HG02798 (cell line): ENCODE measurements around the gene ADGRE3.
"Not testable (repeated sequence)": the region's sequence is repeated elsewhere in the genome, so short reads cannot be mapped to it uniquely, and the experiment has no call there.

Experiments
- ATAC-seq: cut with Tn5 transposase; IDR thresholded peaks from one replicate; pipeline ENCODE4 v1.9.1; 2021; ENCODE audit warnings: mild to moderate bottlenecking; ENCODE audit not compliant: unreplicated experiment, poor library complexity

The ADGRE3 gene

DNA sequence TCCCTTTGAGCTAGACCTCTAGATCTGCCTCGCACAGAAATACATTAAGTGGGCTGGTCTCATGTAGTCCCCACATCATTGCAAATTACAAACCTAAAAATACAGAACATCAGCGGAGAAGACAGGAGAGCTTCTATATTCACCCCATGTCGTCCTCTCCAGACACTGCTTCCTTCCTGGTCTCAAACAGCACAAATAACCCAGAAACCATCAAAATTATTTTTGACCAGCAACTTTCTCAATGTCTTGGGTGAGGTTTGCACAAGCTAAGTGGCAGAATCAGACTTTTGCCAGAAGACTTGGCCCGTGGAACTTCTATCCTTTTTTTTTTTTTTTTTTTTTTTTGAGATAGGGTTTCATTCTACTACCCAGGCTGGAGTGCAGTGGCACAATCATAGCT is 63.6 kb downstream of the ADGRE3 start:
- no peak for ATAC-seq

DNA sequence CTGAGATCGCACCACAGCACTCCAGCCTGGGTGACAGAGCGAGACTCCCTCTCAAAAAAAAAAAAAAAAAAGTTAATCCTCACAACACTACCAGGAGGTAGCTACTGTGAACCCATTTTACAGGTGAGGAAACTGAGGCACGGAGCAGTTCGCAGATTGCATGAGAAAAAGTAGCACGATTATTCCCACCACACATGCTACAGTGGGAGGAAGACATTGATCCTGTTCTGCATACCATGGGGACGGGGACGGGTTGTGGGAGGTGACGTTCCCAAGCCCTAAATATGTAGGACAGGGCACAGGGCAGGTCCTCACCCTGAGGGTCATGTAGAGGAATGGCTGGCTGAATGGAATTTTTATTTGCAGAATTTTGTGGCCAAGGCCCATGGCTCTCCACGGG is 68.0 kb downstream of the ADGRE3 start:
- no peak for ATAC-seq

DNA sequence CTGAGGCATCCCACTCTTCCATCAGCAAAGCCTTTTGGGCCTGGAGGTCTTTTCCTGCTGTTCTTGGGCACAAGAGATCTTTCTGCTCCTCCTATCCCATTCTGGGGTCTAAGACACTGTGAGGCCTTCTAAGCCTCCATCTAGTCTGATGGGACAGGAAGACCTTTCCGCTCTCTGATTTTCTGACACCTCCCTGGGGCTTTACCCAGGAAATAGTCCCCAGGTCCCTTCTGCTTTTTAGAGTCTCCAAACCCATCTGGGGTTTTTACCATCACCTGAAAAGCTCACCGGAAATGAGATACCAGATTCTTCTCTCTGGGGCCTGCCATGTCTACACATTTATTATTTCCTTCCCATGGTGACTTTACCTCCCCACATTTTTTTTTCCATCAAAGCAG is 70.7 kb downstream of the ADGRE3 start:
- peak; percentile 73 for ATAC-seq

DNA sequence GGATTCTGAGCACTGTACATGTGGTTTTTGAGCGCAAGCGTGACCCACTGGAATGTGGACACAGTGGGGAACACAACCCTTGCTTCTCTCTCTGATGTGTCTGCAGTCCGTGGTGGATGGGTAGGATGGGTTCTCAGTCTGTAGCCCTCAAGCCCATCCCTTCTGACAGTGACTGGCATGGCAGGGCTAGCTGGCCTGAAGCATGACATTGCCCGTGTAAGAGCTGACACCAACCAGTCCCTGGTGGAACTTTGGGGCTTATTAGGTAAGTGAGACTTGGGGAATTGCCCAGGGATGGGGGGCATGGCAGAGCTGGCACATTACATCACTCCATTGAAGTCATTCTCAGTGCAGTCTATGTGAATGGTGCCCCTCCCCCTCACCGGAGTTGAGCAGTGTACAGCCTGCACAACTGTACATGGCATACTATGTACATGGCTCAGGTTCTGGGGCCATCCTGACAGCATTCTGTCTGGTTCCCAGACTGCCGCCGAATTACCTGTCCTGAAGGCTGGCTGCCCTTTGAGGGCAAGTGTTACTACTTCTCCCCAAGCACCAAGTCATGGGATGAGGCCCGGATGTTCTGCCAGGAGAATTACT is 75.0 kb downstream of the ADGRE3 start:
- no peak for ATAC-seq

GRCh38 chr19:14595558-14595957 is 79.1 kb downstream of the ADGRE3 start:
- ATAC-seq = no peak

GRCh38 chr19:14589433-14589832 is 85.2 kb downstream of the ADGRE3 start:
- ATAC-seq = not testable (repeated sequence)

DNA sequence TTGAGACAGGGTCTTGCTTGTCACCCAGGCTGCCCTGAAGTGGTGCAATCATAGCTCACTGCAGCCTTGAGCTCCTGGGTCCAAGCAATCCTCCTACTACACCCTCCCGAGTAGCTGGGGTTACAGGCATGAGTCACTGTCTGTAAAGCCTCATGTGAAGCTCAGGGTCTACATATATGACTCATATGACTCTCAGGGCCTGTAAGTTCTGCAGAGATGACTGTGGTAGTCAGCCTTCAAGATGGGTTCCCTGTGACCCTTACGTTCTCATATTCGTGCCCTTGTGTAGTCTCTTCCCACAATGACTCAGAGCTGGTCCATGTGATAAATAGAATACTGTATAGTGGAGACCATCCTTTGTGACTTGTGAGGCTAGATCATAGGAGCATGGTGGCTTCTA is 89.5 kb downstream of the ADGRE3 start:
- ATAC-seq = peak; percentile 69

DNA sequence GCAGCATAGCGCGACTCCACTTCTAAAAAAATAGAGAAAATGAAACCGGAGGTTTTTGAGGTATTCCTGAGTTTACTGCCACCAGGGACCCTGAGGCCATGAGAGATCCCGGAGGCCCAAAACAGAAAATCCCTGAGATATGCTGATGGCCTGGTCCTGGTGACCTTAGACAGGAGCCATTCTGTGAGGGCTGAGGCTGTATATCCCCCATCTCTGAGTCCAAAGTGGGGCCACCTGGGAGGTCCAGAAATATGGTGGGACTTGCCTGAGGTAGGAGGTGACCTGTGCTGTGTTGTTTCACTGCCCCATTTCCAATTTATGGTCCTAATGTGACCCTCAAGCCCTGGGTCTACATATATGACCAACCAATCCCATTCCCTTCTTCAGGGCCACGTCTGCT is 90.3 kb downstream of the ADGRE3 start:
- ATAC-seq = not testable (repeated sequence)

- ATAC-seq = peak; percentile 29
These were observed 91.7 kb downstream of the ADGRE3 start, which contains the start of gene CLEC17A for GRCh38 chr19:14582894-14583340. CLEC17A (plus strand) TSS chr19:14583084; CDS start chr19:14583161, 77 bp downstream.

GRCh38 chr19:14580623-14581237 is 93.9 kb downstream of the ADGRE3 start:
- ATAC-seq = no peak

- ATAC-seq = peak; percentile 41
These were observed 96.7 kb downstream of the ADGRE3 start for GRCh38 chr19:14577885-14578427.

- ATAC-seq = no peak
These were observed 97.4 kb downstream of the ADGRE3 start for GRCh38 chr19:14577264-14577663.

GRCh38 chr19:14576363-14576762 is 98.3 kb downstream of the ADGRE3 start:
- no peak for ATAC-seq

DNA sequence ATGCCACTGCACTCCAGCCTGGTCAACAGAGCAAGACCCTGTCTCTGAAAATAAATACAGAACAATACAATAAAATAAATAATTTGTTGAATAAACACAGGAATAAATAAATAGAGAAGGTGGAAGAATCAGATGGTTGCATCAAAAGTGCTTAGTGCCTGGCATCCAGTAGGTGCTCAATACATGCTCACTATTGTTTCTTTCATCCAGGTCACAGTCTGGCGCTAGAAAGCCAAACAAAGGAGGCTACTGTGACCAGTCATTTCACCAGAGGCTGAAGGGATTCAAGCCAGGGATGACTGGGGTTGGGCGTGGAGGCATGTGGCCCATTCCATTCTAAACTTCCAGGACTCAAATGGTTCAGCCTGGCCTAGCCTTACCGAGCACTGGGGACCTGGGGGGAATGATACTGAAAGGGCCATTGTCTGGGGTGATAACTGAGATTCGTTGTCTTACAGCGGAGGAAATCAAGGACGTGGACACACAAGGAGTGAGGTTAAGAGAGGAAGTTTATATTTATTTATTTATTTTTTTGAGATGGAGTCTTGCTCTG is 99.1 kb downstream of the ADGRE3 start:
- ATAC-seq = no peak

- peak; percentile 92 for ATAC-seq
These were observed 102.8 kb downstream of the ADGRE3 start, which contains the start of gene NDUFB7 for GRCh38 chr19:14571695-14572490. NDUFB7 (minus strand) TSS chr19:14572066; CDS start chr19:14572000, 66 bp downstream.

- ATAC-seq = no peak
These were observed 103.6 kb downstream of the ADGRE3 start for GRCh38 chr19:14570864-14571527.
